HUES64 (cell line): ENCODE results near the gene GEMIN5.

Experiments used
- H3K27ac ChIP-seq: 2 replicates; pipeline ENCODE4 v1.7.0; 2013; ENCODE audit warnings: low read depth, low read length, inconsistent platforms
- H3K27me3 ChIP-seq: 2 replicates; pipeline ENCODE4 v1.6.1; 2013; ENCODE audit warnings: mild to moderate bottlenecking, low read length; ENCODE audit not compliant: insufficient read depth
- H3K36me3 ChIP-seq: 2 replicates; pipeline ENCODE4 v1.6.1; 2013; ENCODE audit warnings: mild to moderate bottlenecking, low read length; ENCODE audit not compliant: insufficient read depth
- H3K4me1 ChIP-seq: 2 replicates; pipeline ENCODE4 v1.6.1; 2013; ENCODE audit warnings: mild to moderate bottlenecking, low read length, moderate library complexity; ENCODE audit not compliant: insufficient read depth
- H3K4me3 ChIP-seq: 2 replicates; pipeline ENCODE4 v1.5.1; 2013; ENCODE audit warnings: mild to moderate bottlenecking, low read length, moderate library complexity
- H3K9ac ChIP-seq: 2 replicates; pipeline ENCODE4 v1.6.1; 2013; ENCODE audit warnings: mild to moderate bottlenecking, low read depth, low read length
- H3K9me3 ChIP-seq: 2 replicates; pipeline ENCODE4 v1.6.1; 2013; ENCODE audit warnings: low read depth, low read length; ENCODE audit not compliant: insufficient read depth
- WGBS: fragments of 150-250, 120-280 bp; methylation state at CpG from one replicate; pipeline ENCODE4 v1.1.7; 2013; ENCODE audit warnings: missing lambda C conversion rate; 5-methylcytosine and 5-hydroxymethylcytosine counted together

The GEMIN5 gene

DNA sequence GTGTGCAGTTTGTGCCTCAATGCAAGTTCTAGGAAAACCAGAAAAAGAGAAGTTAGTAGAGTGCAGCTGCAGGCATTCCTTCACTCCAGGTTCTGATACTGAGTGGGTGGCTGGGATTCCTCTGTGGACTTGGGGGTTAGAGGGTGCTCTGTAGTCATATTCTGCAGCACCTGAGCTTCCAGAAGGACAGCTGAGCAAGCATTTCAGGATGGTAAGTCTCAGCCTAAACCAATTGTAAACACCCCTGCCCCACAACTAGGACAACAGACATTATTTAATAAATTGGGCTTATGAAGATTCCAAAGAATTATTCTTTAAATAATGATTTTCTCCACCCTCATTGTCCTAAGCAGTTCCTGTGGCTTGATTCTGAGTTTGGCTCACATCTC is 96.7 kb downstream of the GEMIN5 start:
- H3K27ac ChIP-seq = no peak overlapping the region
- no peaks in the 10 kb centered on the region for H3K27me3 ChIP-seq
- H3K4me3 ChIP-seq = no peak overlapping the region
- H3K9me3 ChIP-seq = no peaks in the 10 kb centered on the region
- H3K9ac ChIP-seq = no peak overlapping the region
- no peaks in the 10 kb centered on the region for H3K4me1 ChIP-seq
- 0 out of 2 replicates have a peak, but pooled peaks cover 3% of the 10 kb centered on the region for H3K36me3 ChIP-seq

GRCh38 chr5:154840435-154841272 is 97.4 kb downstream of the GEMIN5 start:
- Histone ChIP-seq H3K27me3 (no peaks in the 10 kb centered on the region), H3K4me1 (no peaks in the 10 kb centered on the region), H3K9ac (no peak overlapping the region), H3K27ac (no peak overlapping the region), H3K9me3 (no peaks in the 10 kb centered on the region), H3K36me3 (0 out of 2 replicates have a peak, but pooled peaks cover 3% of the 10 kb centered on the region), H3K4me3 (no peak overlapping the region)
- WGBS = 91% methylated on average over 6 of the region's 6 CpGs
